Measurements from ENCODE around the gene PPP4R4.

PPP4R4 gene

DNA sequence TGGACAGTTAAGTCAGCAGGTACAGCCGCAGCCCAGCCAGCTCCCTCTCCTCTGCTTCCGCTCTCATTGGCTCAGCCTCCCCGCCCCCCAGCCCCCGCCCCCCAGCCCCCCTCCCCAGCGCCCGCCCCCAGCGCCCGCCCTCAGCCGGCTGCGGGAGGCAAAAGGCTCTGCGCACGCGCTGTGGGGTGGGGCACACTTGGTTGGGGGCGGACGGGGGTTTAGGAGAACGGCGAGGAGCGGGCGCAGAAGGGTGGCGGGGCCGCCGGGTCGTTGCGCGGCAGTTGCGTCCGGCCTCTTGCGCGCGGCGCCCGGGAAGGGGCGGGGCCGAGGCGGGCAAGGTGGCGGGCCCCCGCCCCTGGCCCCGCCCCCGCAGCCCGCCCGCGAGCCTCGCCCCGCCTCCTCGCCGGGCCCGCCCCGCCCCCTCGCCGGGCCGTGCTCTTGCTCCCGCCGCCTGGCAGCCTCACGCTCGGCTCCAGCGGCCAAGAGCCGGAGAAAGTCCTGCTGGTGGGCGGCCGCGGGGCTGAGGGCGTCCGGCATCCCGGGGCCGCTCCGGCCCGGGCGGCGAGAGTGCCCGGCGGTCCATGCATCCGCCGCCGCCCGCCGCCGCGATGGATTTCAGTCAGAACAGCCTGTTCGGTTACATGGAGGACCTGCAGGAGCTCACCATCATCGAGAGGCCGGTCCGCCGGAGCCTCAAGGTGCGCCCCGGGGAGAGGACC, at the start of gene PPP4R4:
TSS of gene PPP4R4 (plus strand) at position 438 of the 719 bp plus-strand sequence. CDS start at position 582, 144 bp downstream.
- Mint-ChIP-seq H3K4me1 (peaks cover 25% of the 10 kb centered on the region), H3K27me3 (peaks cover 43% of the 10 kb centered on the region), H3K36me3 (no peaks in the 10 kb centered on the region), H3K27ac (peak within 1 kb of the TSS; percentile 82), H3K4me3 (peak within 1 kb of the TSS; percentile 77), H3K9me3 (no peaks in the 10 kb centered on the region)
- DNase-seq = peak; percentile 96
- CTCF ChIA-PET = interaction anchor here (1.3 to 2.0 kb wide), 3 partner anchors 12 to 138 kb away, joined by 3 to 7 read pairs (median 6); no protein-coding TSS in a partner anchor

DNA sequence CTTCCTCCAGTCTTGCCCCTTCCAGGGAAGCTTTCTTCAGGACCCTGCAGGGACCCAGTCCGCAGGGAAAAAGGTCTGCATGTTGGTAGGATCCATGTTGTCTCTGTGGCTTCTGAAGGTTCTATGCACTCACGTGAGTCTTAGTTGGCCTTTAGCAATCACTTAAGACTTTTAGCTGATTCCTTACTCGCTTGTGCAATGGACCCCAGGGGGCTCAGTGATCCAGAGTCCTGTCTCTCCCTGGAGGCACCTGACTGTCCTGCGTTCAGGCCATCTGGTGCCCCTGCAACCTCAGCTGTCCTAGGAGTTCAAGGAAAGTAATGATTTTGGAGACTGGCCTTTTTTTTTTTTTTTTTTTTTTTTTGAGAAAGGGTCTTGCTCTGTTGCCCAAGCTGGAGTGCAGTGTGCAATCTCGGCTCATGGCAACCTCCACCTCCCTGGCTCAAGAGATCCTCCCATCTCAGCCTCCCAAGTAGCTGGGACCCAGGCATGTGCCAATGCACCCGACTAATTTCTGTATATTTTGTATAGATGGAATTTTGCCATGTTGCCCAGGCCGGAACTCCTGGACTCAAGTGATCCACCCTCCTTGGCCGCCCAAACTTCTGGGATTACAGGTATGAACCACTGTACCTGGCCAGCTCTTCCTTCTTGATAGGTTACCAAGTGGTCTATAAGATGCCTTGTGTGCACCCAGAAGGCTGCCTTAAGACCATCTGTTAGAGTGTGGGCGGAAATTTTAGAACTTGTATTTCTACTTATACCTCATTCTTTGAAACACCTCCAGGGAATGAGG, 49.3 kb upstream of the PPP4R4 start:
- CTCF ChIA-PET = interaction anchor here (1.2 to 1.3 kb wide), 2 partner anchors 12 to 96 kb away, joined by 3 to 5 read pairs; no protein-coding TSS in a partner anchor
- H3K4me1 Mint-ChIP-seq = peaks cover 18% of the 10 kb centered on the region
- H3K9me3 Mint-ChIP-seq = peaks cover 6% of the 10 kb centered on the region
- peaks cover 15% of the 10 kb centered on the region for H3K36me3 Mint-ChIP-seq
- DNase-seq = no peak
- no peak overlapping the region for H3K27ac Mint-ChIP-seq
- H3K4me3 Mint-ChIP-seq = no peak overlapping the region
- peaks cover 16% of the 10 kb centered on the region for H3K27me3 Mint-ChIP-seq

- CTCF ChIA-PET = interaction anchor here (1.2 kb wide), 1 partner anchor 97 kb away, joined by 3 read pairs; no protein-coding TSS in a partner anchor
- peaks cover 15% of the 10 kb centered on the region for H3K36me3 Mint-ChIP-seq
- H3K27me3 Mint-ChIP-seq = peaks cover 9% of the 10 kb centered on the region
- peaks cover 3% of the 10 kb centered on the region for H3K9me3 Mint-ChIP-seq
- H3K4me3 Mint-ChIP-seq = no peak overlapping the region
- peaks cover 24% of the 10 kb centered on the region for H3K4me1 Mint-ChIP-seq
- H3K27ac Mint-ChIP-seq = no peak overlapping the region
- no peak for DNase-seq
Observed at GRCh38 chr14:94125659-94126418, 48.3 kb upstream of the PPP4R4 start.

GRCh38 chr14:94126419-94126677, 47.8 kb upstream of the PPP4R4 start:
- no peak overlapping the region for H3K27ac Mint-ChIP-seq
- peaks cover 15% of the 10 kb centered on the region for H3K36me3 Mint-ChIP-seq
- peaks cover 24% of the 10 kb centered on the region for H3K4me1 Mint-ChIP-seq
- no peak for DNase-seq
- no peak overlapping the region for H3K4me3 Mint-ChIP-seq
- peaks cover 10% of the 10 kb centered on the region for H3K27me3 Mint-ChIP-seq
- H3K9me3 Mint-ChIP-seq = peaks cover 1% of the 10 kb centered on the region
- CTCF ChIA-PET = no interaction called here

DNA sequence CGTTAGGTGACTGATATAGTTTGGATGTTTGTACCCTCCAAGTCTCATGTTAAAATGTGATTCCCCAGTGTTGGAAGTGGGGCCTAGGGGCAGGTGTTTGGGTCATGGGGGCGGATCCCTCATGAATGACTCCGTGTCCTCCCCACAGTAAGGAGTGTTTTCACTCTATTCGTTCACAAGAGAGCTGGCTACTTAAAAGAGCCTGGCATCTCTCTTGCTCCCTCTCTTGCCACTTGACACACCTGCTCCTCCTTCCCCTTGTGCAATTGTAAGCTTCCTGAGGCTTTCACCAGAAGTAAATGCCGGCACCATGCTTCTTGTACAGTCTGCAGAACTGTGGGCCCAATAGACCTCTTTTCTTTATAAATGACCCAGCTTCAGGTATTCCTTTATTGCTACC, 47.3 kb upstream of the PPP4R4 start:
- Mint-ChIP-seq H3K4me3 (no peak overlapping the region), H3K27ac (no peak overlapping the region)

GRCh38 chr14:94127330-94127729, 46.8 kb upstream of the PPP4R4 start:
- Mint-ChIP-seq H3K9me3 (peaks cover 1% of the 10 kb centered on the region), H3K36me3 (peaks cover 15% of the 10 kb centered on the region), H3K27me3 (peaks cover 5% of the 10 kb centered on the region), H3K4me1 (peaks cover 24% of the 10 kb centered on the region), H3K27ac (no peak overlapping the region), H3K4me3 (no peak overlapping the region)
- no peak for DNase-seq
- CTCF ChIA-PET = interaction anchor here (0.8 to 2.4 kb wide), 3 partner anchors 10 to 91 kb away, joined by 4 to 7 read pairs (median 6); no protein-coding TSS in a partner anchor

More for the DNA sequence above, 47.3 kb upstream of the PPP4R4 start:
- Mint-ChIP-seq H3K36me3 (peaks cover 15% of the 10 kb centered on the region), H3K4me1 (peaks cover 24% of the 10 kb centered on the region), H3K9me3 (peaks cover 1% of the 10 kb centered on the region), H3K27me3 (peaks cover 6% of the 10 kb centered on the region)
- CTCF ChIA-PET = interaction anchor here (0.8 kb wide), 1 partner anchor 91 kb away, joined by 4 read pairs; no protein-coding TSS in a partner anchor
- no peak for DNase-seq

GRCh38 chr14:94128216-94128839, 45.8 kb upstream of the PPP4R4 start:
- Mint-ChIP-seq H3K27ac (peak overlapping the region; percentile 88), H3K4me3 (peak overlapping the region; percentile 85)
- CTCF ChIA-PET = interaction anchor here (0.8 to 5.9 kb wide), 9 partner anchors 9 to 190 kb away, joined by 3 to 66 read pairs (median 5); no protein-coding TSS in a partner anchor

DNA sequence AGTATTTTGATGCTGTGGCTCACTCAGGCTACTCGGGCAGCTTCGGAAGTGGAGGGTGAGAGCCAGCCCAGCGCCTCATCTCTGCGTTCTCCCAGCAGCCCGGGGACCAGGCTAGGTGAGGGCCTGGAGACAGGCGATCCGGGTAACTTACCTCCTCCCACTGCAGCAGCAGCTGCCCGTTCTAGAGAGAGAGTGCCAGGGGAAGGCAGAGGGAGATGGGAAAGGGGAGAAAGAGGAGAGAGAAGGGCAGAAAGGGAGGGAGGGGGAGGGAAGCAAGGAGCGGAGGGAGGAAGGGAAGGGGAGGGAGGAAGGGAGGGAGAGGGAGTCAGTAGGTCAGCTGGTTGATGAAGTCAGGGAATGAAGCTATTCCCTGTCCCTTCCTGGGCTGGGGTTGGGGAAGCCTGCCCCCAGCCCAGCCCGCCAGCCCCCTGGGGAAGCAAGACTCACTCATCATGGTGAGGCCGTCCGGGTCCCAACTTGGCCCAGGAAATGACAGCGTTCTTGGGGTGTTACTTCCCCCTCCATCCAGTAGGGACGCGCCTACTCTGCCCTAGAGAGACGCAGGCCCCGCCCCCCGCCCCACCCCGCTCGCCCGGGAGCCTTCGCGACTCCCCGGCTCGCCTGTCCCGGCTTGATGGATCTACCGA, 44.9 kb upstream of the PPP4R4 start, which contains the start of gene IFI27L2:
TSS of gene IFI27L2 (minus strand) at position 494 of the 647 bp plus-strand sequence. CDS start at position 454, 40 bp downstream.
- DNase-seq = peak; percentile 86
- CTCF ChIA-PET = interaction anchor here (0.8 to 5.9 kb wide), 13 partner anchors 8 to 191 kb away, joined by 3 to 66 read pairs (median 5); no protein-coding TSS in a partner anchor
- Mint-ChIP-seq H3K9me3 (no peaks in the 10 kb centered on the region), H3K27me3 (peaks cover 11% of the 10 kb centered on the region), H3K4me1 (peaks cover 24% of the 10 kb centered on the region), H3K36me3 (peaks cover 15% of the 10 kb centered on the region), H3K4me3 (peak within 1 kb of the TSS; percentile 85), H3K27ac (peak within 1 kb of the TSS; percentile 88)

More at GRCh38 chr14:94128216-94128839, 45.8 kb upstream of the PPP4R4 start:
- peaks cover 15% of the 10 kb centered on the region for H3K36me3 Mint-ChIP-seq
- peaks cover 24% of the 10 kb centered on the region for H3K4me1 Mint-ChIP-seq
- peaks cover 1% of the 10 kb centered on the region for H3K9me3 Mint-ChIP-seq
- no peak for DNase-seq
- H3K27me3 Mint-ChIP-seq = peaks cover 9% of the 10 kb centered on the region

GRCh38 chr14:94129758-94130414, 44.2 kb upstream of the PPP4R4 start:
- H3K9me3 Mint-ChIP-seq = no peaks in the 10 kb centered on the region
- H3K27ac Mint-ChIP-seq = peak overlapping the region; percentile 88
- CTCF ChIA-PET = interaction anchor here (0.7 to 5.9 kb wide), 10 partner anchors 11 to 148 kb away, joined by 3 to 66 read pairs (median 6); no protein-coding TSS in a partner anchor
- DNase-seq = peak; percentile 54
- H3K4me3 Mint-ChIP-seq = peak overlapping the region; percentile 85
- peaks cover 12% of the 10 kb centered on the region for H3K27me3 Mint-ChIP-seq
- peaks cover 24% of the 10 kb centered on the region for H3K4me1 Mint-ChIP-seq
- H3K36me3 Mint-ChIP-seq = peaks cover 15% of the 10 kb centered on the region

- peaks cover 8% of the 10 kb centered on the region for H3K9me3 Mint-ChIP-seq
- peaks cover 24% of the 10 kb centered on the region for H3K4me1 Mint-ChIP-seq
- H3K4me3 Mint-ChIP-seq = no peak overlapping the region
- peak; percentile 77 for DNase-seq
- H3K36me3 Mint-ChIP-seq = peaks cover 10% of the 10 kb centered on the region
- no peak overlapping the region for H3K27ac Mint-ChIP-seq
- peaks cover 26% of the 10 kb centered on the region for H3K27me3 Mint-ChIP-seq
- CTCF ChIA-PET = interaction anchor here (0.6 to 5.9 kb wide), 23 partner anchors 10 to 418 kb away, joined by 3 to 66 read pairs (median 4); partner anchors contain the start of genes DDX24 and IFI27L1
Observed at GRCh38 chr14:94132285-94132887, 41.7 kb upstream of the PPP4R4 start.

DNA sequence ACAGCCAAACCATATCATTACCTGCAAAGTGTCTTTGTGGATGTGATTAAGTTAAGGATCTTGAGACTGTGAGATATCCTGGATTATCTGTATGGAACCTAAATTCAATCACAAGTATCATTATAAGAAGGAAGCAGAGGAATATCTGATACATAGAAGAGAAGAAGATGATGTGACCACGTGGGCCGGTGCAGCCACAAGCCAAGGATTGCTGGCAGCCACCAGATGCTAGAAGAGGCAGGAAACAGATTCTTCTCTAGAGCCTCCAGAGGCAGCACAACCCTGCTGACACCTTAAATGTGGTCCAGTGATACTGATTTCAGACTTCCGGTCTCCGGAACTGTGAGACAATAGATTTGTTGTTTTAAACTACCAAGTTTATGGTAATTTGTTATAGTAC, 38.6 kb upstream of the PPP4R4 start:
- CTCF ChIA-PET = no interaction called here
- no peak overlapping the region for H3K4me3 Mint-ChIP-seq

More for the DNA sequence above, 38.6 kb upstream of the PPP4R4 start:
- H3K36me3 Mint-ChIP-seq = peaks cover 4% of the 10 kb centered on the region
- H3K9me3 Mint-ChIP-seq = peaks cover 8% of the 10 kb centered on the region
- H3K27ac Mint-ChIP-seq = no peak overlapping the region
- DNase-seq = no peak
- H3K27me3 Mint-ChIP-seq = peaks cover 48% of the 10 kb centered on the region
- H3K4me1 Mint-ChIP-seq = no peaks in the 10 kb centered on the region

All from activated naive CD4-positive, alpha-beta T cell treated with anti-CD3 and anti-CD28 coated beads, Interleukin-2, amount 10 ng/mL, durations not matched to agents 7 days and 5 days (primary cell).